H1 (cell line): Measurements from ENCODE around the gene DYNC2H1. TPM values are rescaled to one million over a fixed set of nuclear protein-coding genes. Genes with fewer than 3 reads are reported as not detected.

Experiments used
- ATF3 ChIP-seq: IDR thresholded peaks from 2 replicates; pipeline ENCODE4 v1.6.1; 2011; ENCODE audit warnings: low read depth, mild to moderate bottlenecking, low read length; ENCODE audit not compliant: insufficient read depth
- BRCA1 ChIP-seq: IDR thresholded peaks from 2 replicates; pipeline ENCODE4 v1.6.1; 2012; ENCODE audit warnings: low read depth, low read length, improper control_type of control experiment
- CHD7 ChIP-seq: fragments of 300-600 bp; sonication (generic); IDR thresholded peaks from 2 replicates; pipeline ENCODE4 v1.7.1; 2012; ENCODE audit warnings: low read length, moderate library complexity, mild to moderate bottlenecking, inconsistent platforms; ENCODE audit not compliant: insufficient replicate concordance
- CTCF ChIP-seq, 3 experiments: IDR thresholded peaks; 1 replicate in 2 of 3; 2 replicates in 1 of 3; pipeline versions ENCODE4 v1.5.1 to v1.6.1; 2011; ENCODE audit warnings: low read length in 3 of 3, mild to moderate bottlenecking in 3 of 3, inconsistent platforms in 2 of 3, low read depth in 1 of 3, moderate library complexity in 1 of 3; ENCODE audit not compliant: insufficient read depth in 1 of 3; ENCODE audit errors: control extremely low read depth in 1 of 3
- RAD21 ChIP-seq, 2 experiments: IDR thresholded peaks in 1 of 2; conservative IDR thresholded peaks in 1 of 2; 2 replicates each; pipeline ENCODE4 v1.6.1; 2011; ENCODE audit warnings: low read depth in 2 of 2, low read length in 2 of 2, improper control_type of control experiment in 1 of 2, inconsistent platforms in 1 of 2, mild to moderate bottlenecking in 1 of 2, moderate library complexity in 1 of 2
- polyA plus RNA-seq, 7 experiments: library from polyadenylated mRNA; depleted of rRNA in 3 of 7; stranded (reverse) in 5 of 7; unstranded in 2 of 7; fragments of >200 nt in 5 of 7; fragments of 200-250 nt in 2 of 7; gene quantifications; 1 replicate in 5 of 7; 2 replicates in 1 of 7; 4 replicates in 1 of 7; pipeline versions ENCODE4 v1.2.1 to v1.2.3, GENCODE V29; 2011 to 2013; ENCODE audit warnings: missing spikeins in 2 of 7, mixed read lengths in 2 of 7
- total RNA-seq: library from RNA; stranded (reverse); fragmentation: NEBNext Ultra II Directional; extraction: Animal tissue kit (Norgen Biotek cat#: 25700); gene quantifications from 2 replicates; pipeline ENCODE4 v1.2.1, GENCODE V29; 2021
- TF ChIP-seq, protein P1 (sequence below): IDR thresholded peaks from 2 replicates; pipeline ENCODE4 v1.6.1; 2012; ENCODE audit warnings: inconsistent platforms

The DYNC2H1 gene
- total and polyA plus RNA-seq, 2 of the 8 experiments (the other 6 are each of a cell fraction or from before 2014, with no cell fraction given): 6.2 to 12.0 TPM

- TF ChIP-seq CHD7 (no peak), ATF3 (no peak), RAD21 (IDR thresholded peaks at IDR 0.05 in 1 of 2, conservative IDR thresholded peaks at IDR 0.05 in 1 of 2; ENCODE audit: low read depth in 2 of 2, low read length in 2 of 2) (no peak), CTCF (IDR thresholded peaks at IDR 0.05; ENCODE audit: control extremely low read depth in 1 of 3, insufficient read depth in 1 of 3, low read depth in 1 of 3, low read length in 3 of 3) (no peak), BRCA1 (no peak)
- TF ChIP-seq, protein P1, sequence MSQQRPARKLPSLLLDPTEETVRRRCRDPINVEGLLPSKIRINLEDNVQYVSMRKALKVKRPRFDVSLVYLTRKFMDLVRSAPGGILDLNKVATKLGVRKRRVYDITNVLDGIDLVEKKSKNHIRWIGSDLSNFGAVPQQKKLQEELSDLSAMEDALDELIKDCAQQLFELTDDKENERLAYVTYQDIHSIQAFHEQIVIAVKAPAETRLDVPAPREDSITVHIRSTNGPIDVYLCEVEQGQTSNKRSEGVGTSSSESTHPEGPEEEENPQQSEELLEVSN: no peak
Observed at GRCh38 chr11:103071008-103071407, 38.2 kb upstream of the DYNC2H1 start (continued).
